Calu3 (cell line): ENCODE results near the gene PLXNB1. TPM values are rescaled to one million over a fixed set of nuclear protein-coding genes. Genes with fewer than 3 reads are reported as not detected.

Experiments used
- BruUV-seq: library from RNA; stranded (reverse); fragments of 400-500 nt; replicated peaks from 2 replicates; lab custom pipeline; 2021; lab: Mats Ljungman, UMichigan
- CTCF ChIA-PET: fragments of 300-600 bp; sonication (Branson Sonifier 250); formaldehyde crosslinking; loops from one replicate; lab custom pipeline; 2022; ENCODE audit warnings: antibody characterized with exemption; lab: Charles Lee
- DNase-seq: peaks from one replicate; pipeline ENCODE4 v3.0.0; 2022
- H3K27ac Mint-ChIP-seq: one replicate; pipeline ENCODE4 v1.8.0; 2022; ENCODE audit warnings: mixed read lengths; ENCODE audit not compliant: unreplicated experiment
- H3K27me3 Mint-ChIP-seq: one replicate; pipeline ENCODE4 v1.8.0; 2022; ENCODE audit warnings: mixed read lengths; ENCODE audit not compliant: unreplicated experiment
- H3K36me3 Mint-ChIP-seq: one replicate; pipeline ENCODE4 v1.8.0; 2022; ENCODE audit warnings: mild to moderate bottlenecking, moderate library complexity, mixed read lengths; ENCODE audit not compliant: insufficient read depth, unreplicated experiment
- H3K4me1 Mint-ChIP-seq: one replicate; pipeline ENCODE4 v1.8.0; 2022; ENCODE audit warnings: mild to moderate bottlenecking, low read depth, mixed read lengths; ENCODE audit not compliant: unreplicated experiment
- H3K4me3 Mint-ChIP-seq: one replicate; pipeline ENCODE4 v1.8.0; 2022; ENCODE audit warnings: mild to moderate bottlenecking, low read depth, moderate library complexity, mixed read lengths; ENCODE audit not compliant: unreplicated experiment
- H3K9me3 Mint-ChIP-seq: one replicate; pipeline ENCODE4 v1.8.0; 2022; ENCODE audit warnings: low read depth, mixed read lengths; ENCODE audit not compliant: unreplicated experiment
- CTCF ChIP-seq: fragments of 200-600 bp; IDR thresholded peaks from one replicate; pipeline ENCODE4 v1.8.0; 2022; ENCODE audit warnings: antibody characterized with exemption; ENCODE audit not compliant: unreplicated experiment
- intact Hi-C: fragments of 100-400 bp; cut with micrococcal nuclease; formaldehyde crosslinking; loops from one replicate; pipeline ENCODE4 v1.10.0; 2022; ENCODE audit not compliant: unreplicated experiment
- total RNA-seq: library from RNA; stranded (reverse); gene quantifications from 2 replicates; pipeline ENCODE4 v1.2.3, GENCODE V29; 2022

PLXNB1 gene
- total RNA-seq, 1 experiment from 2014 or later = 174 TPM

DNA sequence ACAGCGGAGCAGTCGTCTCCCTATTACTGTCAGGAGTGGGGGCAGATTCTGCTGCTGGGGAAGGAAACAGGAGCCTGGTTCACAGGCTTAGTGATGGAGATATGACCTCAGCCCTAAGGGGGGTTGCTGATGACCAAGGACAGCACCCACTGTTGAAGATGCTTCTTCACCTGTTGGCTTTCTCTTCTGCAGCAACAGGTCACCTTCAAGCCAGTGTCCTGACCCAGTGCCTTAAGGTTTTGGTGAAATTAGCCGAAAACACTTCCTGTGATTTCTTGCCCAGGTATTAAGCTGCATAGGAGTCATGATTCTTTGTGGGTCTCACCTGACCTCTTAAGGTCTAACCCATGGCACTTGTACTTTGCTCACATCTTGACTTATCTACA lies 30.6 kb upstream of the PLXNB1 start:
- H3K4me3 Mint-ChIP-seq = no peak overlapping the region
- CTCF ChIA-PET = interaction anchor here (0.6 kb wide), 1 partner anchor 80 kb away, joined by 4 read pairs; no protein-coding TSS in a partner anchor
- no peak for DNase-seq
- no peaks in the 10 kb centered on the region for H3K27me3 Mint-ChIP-seq
- H3K4me1 Mint-ChIP-seq = peaks cover 4% of the 10 kb centered on the region
- no peak for TF ChIP-seq CTCF
- peaks cover 9% of the 10 kb centered on the region for H3K36me3 Mint-ChIP-seq
- H3K27ac Mint-ChIP-seq = no peak overlapping the region
- no TSS peak for BruUV-seq
- H3K9me3 Mint-ChIP-seq = no peaks in the 10 kb centered on the region
- intact Hi-C loops = no loop called here

GRCh38 chr3:48459773-48460516 lies 30.1 kb upstream of the PLXNB1 start:
- no peaks in the 10 kb centered on the region for H3K9me3 Mint-ChIP-seq
- CTCF ChIA-PET = interaction anchor here (0.6 kb wide), 1 partner anchor 80 kb away, joined by 4 read pairs; no protein-coding TSS in a partner anchor
- H3K27ac Mint-ChIP-seq = no peak overlapping the region
- intact Hi-C loops = no loop called here
- no peak for DNase-seq
- H3K4me1 Mint-ChIP-seq = no peaks in the 10 kb centered on the region
- no TSS peak for BruUV-seq
- no peak for TF ChIP-seq CTCF
- no peak overlapping the region for H3K4me3 Mint-ChIP-seq
- peaks cover 3% of the 10 kb centered on the region for H3K36me3 Mint-ChIP-seq
- no peaks in the 10 kb centered on the region for H3K27me3 Mint-ChIP-seq

DNA sequence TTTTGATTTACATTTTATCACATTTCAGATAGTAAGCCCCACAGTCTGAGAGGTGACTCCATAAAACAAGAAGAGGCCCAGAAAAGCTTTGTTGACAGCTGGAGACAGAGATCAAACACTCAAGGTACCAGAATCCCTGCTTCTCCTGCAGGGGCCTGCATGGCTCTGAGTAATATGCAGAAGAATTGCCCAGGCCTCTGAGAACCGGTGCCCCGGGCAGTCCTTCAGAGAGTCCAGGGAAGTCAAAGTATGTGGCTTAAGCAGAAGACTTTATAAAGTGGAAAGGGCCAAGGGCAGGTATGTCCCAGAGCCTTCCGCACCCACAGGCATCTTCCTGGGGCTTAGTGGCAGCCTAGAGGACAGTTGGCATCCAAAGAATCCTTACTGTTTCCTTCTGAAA lies 29.4 kb upstream of the PLXNB1 start:
- DNase-seq = no peak

DNA sequence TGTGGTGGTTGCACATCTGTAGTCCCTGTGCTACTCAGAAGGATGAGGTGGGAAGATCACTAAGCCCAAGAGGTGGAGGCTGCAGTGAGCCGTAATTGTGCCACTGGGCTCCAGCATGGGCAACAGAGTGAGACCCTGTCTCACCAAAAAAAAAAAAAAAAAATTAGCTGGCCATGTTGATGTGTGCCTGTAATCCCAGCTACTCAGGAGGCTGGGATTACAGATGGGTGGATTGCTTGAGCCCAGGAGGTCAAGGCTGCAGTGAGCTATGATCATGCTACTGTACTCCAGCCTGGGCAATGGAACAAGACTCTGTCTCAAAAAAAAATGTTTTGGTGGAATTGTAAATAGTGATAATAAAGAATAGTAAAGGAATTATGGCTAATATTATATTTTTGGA lies 26.6 kb upstream of the PLXNB1 start:
- no peak for DNase-seq
- Mint-ChIP-seq H3K27me3 (no peaks in the 10 kb centered on the region), H3K27ac (no peak overlapping the region), H3K4me1 (no peaks in the 10 kb centered on the region), H3K9me3 (no peaks in the 10 kb centered on the region), H3K36me3 (peaks cover 3% of the 10 kb centered on the region), H3K4me3 (no peak overlapping the region)
- CTCF ChIA-PET = no interaction called here
- TF ChIP-seq CTCF = no peak
- intact Hi-C loops = no loop called here
- no TSS peak for BruUV-seq

More for the DNA sequence above, 29.4 kb upstream of the PLXNB1 start:
- Mint-ChIP-seq H3K27ac (no peak overlapping the region), H3K36me3 (peaks cover 3% of the 10 kb centered on the region), H3K4me3 (no peak overlapping the region), H3K9me3 (no peaks in the 10 kb centered on the region), H3K27me3 (no peaks in the 10 kb centered on the region), H3K4me1 (no peaks in the 10 kb centered on the region)
- no TSS peak for BruUV-seq
- no peak for TF ChIP-seq CTCF
- CTCF ChIA-PET = no interaction called here
- intact Hi-C loops = no loop called here
